Tibial artery (tissue), 4 donors: ENCODE measurements around the gene CYB5R3.

ENCODE experiments used
- DNase-seq, 2 donors: peaks; one replicate each; pipeline ENCODE4 v3.0.0-alpha.2; 2019
- H3K27ac ChIP-seq, 2 donors: fragments of 200-600 bp; sonication (generic) in 1 of 2; 1 replicate in 1 of 2; 2 replicates in 1 of 2; pipeline ENCODE4 v1.5.1; 2018 to 2019; ENCODE audit warnings: mild to moderate bottlenecking in 1 of 2
- H3K27me3 ChIP-seq, 2 donors: fragments of 200-600 bp; sonication (generic) in 1 of 2; one replicate each; pipeline versions ENCODE4 v1.5.1 to v1.6.0; 2016 to 2019
- H3K36me3 ChIP-seq, 3 donors: fragments of 200-600 bp; sonication (generic) in 2 of 3; one replicate each; pipeline ENCODE4 v1.5.1; 2016 to 2019; ENCODE audit warnings: mild to moderate bottlenecking in 2 of 3
- H3K4me1 ChIP-seq, 4 donors: fragments of 200-600 bp; sonication (generic) in 2 of 4; 1 replicate in 3 of 4; 2 replicates in 1 of 4; pipeline ENCODE4 v1.5.1; 2016 to 2019
- H3K4me3 ChIP-seq, 2 donors: fragments of 200-600 bp; sonication (generic) in 1 of 2; 1 replicate in 1 of 2; 2 replicates in 1 of 2; pipeline ENCODE4 v1.5.1; 2018 to 2019; ENCODE audit warnings: mild to moderate bottlenecking in 2 of 2
- H3K9me3 ChIP-seq, 3 donors: fragments of 200-600 bp; sonication (generic) in 1 of 3; one replicate each; pipeline ENCODE4 v1.5.1; 2016 to 2019
- CTCF ChIP-seq, 2 experiments: fragments of 200-600 bp in 1 of 2; fragments of 450-650 bp in 1 of 2; IDR thresholded peaks; one replicate each; pipeline ENCODE4 v1.5.1; 2017 to 2019; ENCODE audit warnings: antibody characterized with exemption in 2 of 2, mild to moderate bottlenecking in 1 of 2, moderate library complexity in 1 of 2
- intact Hi-C: fragments of 100-400 bp; cut with DNase I; formaldehyde crosslinking; loops from one replicate; pipeline ENCODE4 v1.15.0; 2023; ENCODE audit warnings: low total_unique reads

CYB5R3 gene

GRCh38 chr22:42633013-42633412 lies 16.2 kb downstream of the CYB5R3 start:
- TF ChIP-seq CTCF (IDR thresholded peaks at IDR 0.05): no peak
- DNase-seq: no peak

GRCh38 chr22:42632096-42632495 lies 17.1 kb downstream of the CYB5R3 start:
- H3K4me3 ChIP-seq: no peak overlapping the region
- H3K27me3 ChIP-seq: no peaks in the 10 kb centered on the region
- H3K27ac ChIP-seq: peak overlapping the region; percentile 46 to 82
- H3K36me3 ChIP-seq: peaks cover 75 to 96% (median 86%) of the 10 kb centered on the region in 3 donors
- H3K9me3 ChIP-seq: no peaks in the 10 kb centered on the region
- TF ChIP-seq CTCF (IDR thresholded peaks at IDR 0.05): peak in 1 of 2 experiments; percentile 9
- intact Hi-C loops: no loop called here
- H3K4me1 ChIP-seq: peaks cover 3 to 47% (median 30%) of the 10 kb centered on the region in 4 donors
- DNase-seq: no peak

More at GRCh38 chr22:42633013-42633412, 16.2 kb downstream of the CYB5R3 start:
- no peaks in the 10 kb centered on the region for H3K9me3 ChIP-seq
- H3K4me1 ChIP-seq: peaks cover 3 to 54% (median 36%) of the 10 kb centered on the region in 4 donors
- H3K27me3 ChIP-seq: no peaks in the 10 kb centered on the region
- intact Hi-C loops: no loop called here
- peaks cover 65 to 93% (median 76%) of the 10 kb centered on the region in 3 donors for H3K36me3 ChIP-seq
- H3K4me3 ChIP-seq: no peak overlapping the region
- peak overlapping the region; percentile 46 to 82 for H3K27ac ChIP-seq

- peaks cover 3 to 37% (median 25%) of the 10 kb centered on the region in 4 donors for H3K4me1 ChIP-seq
- no peaks in the 10 kb centered on the region for H3K9me3 ChIP-seq
- H3K27me3 ChIP-seq: no peaks in the 10 kb centered on the region
- H3K4me3 ChIP-seq: no peak overlapping the region
- TF ChIP-seq CTCF (IDR thresholded peaks at IDR 0.05): no peak
- peak overlapping the region; percentile 46 to 82 for H3K27ac ChIP-seq
- H3K36me3 ChIP-seq: peaks cover 85 to 99% (median 91%) of the 10 kb centered on the region in 3 donors
- no peak for DNase-seq
- intact Hi-C loops: no loop called here
Measured at GRCh38 chr22:42630901-42631602, 18.1 kb downstream of the CYB5R3 start.

- Histone ChIP-seq H3K4me1 (peaks cover 2 to 28% (median 17%) of the 10 kb centered on the region in 4 donors), H3K36me3 (peaks cover 93 to 99% (median 98%) of the 10 kb centered on the region in 3 donors), H3K4me3 (no peak overlapping the region), H3K27ac (peak overlapping the region in 1 of 2 donors; percentile 82), H3K27me3 (no peaks in the 10 kb centered on the region), H3K9me3 (no peaks in the 10 kb centered on the region)
- no peak for DNase-seq
- intact Hi-C loops: no loop called here
- no peak for TF ChIP-seq CTCF (IDR thresholded peaks at IDR 0.05)
Measured at GRCh38 chr22:42630211-42630610, 19.0 kb downstream of the CYB5R3 start.

- intact Hi-C loops: no loop called here
- Histone ChIP-seq H3K27me3 (no peaks in the 10 kb centered on the region), H3K9me3 (no peaks in the 10 kb centered on the region), H3K27ac (no peak overlapping the region), H3K36me3 (peaks cover 90 to 100% (median 99%) of the 10 kb centered on the region in 3 donors), H3K4me1 (peaks cover 0 to 36% (median 11%) of the 10 kb centered on the region in 4 donors), H3K4me3 (no peak overlapping the region)
- DNase-seq: no peak
- no peak for TF ChIP-seq CTCF (IDR thresholded peaks at IDR 0.05)
Measured at GRCh38 chr22:42627981-42628380, 21.2 kb downstream of the CYB5R3 start.
